ENCODE data around the gene KAZN. TPM values are rescaled to one million over a fixed set of nuclear protein-coding genes. Genes with fewer than 3 reads are reported as not detected.

KAZN gene
- total and polyA plus RNA-seq, 12 donors: 1.1 to 6.5 (median 1.9) TPM

GRCh38 chr1:15160626-15161025, 562.1 kb downstream of the KAZN start:
- H3K4me1 ChIP-seq: peaks cover 0 to 32% (median 10%) of the 10 kb centered on the region in 9 donors
- DNase-seq (no peak), ATAC-seq (no peak)
- no peak overlapping the region for H3K27ac ChIP-seq
- no peak overlapping the region for H3K4me3 ChIP-seq
- H3K9me3 ChIP-seq: no peaks in the 10 kb centered on the region
- H3K36me3 ChIP-seq: no peaks in the 10 kb centered on the region
- intact Hi-C loops (cut with DNase I): no loop called here
- H3K27me3 ChIP-seq: no peaks in the 10 kb centered on the region
- WGBS, 2 donors: 70 to 73% methylated on average over 8 of the region's 8 CpGs
- TF ChIP-seq, protein P1, sequence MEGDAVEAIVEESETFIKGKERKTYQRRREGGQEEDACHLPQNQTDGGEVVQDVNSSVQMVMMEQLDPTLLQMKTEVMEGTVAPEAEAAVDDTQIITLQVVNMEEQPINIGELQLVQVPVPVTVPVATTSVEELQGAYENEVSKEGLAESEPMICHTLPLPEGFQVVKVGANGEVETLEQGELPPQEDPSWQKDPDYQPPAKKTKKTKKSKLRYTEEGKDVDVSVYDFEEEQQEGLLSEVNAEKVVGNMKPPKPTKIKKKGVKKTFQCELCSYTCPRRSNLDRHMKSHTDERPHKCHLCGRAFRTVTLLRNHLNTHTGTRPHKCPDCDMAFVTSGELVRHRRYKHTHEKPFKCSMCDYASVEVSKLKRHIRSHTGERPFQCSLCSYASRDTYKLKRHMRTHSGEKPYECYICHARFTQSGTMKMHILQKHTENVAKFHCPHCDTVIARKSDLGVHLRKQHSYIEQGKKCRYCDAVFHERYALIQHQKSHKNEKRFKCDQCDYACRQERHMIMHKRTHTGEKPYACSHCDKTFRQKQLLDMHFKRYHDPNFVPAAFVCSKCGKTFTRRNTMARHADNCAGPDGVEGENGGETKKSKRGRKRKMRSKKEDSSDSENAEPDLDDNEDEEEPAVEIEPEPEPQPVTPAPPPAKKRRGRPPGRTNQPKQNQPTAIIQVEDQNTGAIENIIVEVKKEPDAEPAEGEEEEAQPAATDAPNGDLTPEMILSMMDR (IDR thresholded peaks at IDR 0.05): no peak

GRCh38 chr1:15167386-15167785, 568.9 kb downstream of the KAZN start:
- no peaks in the 10 kb centered on the region for H3K27me3 ChIP-seq
- DNase-seq (no peak), ATAC-seq (no peak)
- intact Hi-C loops (cut with DNase I): no loop called here
- H3K4me1 ChIP-seq: peaks cover 0 to 29% (median 6%) of the 10 kb centered on the region in 9 donors
- no peaks in the 10 kb centered on the region for H3K36me3 ChIP-seq
- TF ChIP-seq, protein P1 (IDR thresholded peaks at IDR 0.05): no peak
- H3K9me3 ChIP-seq: no peaks in the 10 kb centered on the region
- 62 to 80% methylated on average over 3 of the region's 3 CpGs for WGBS, 2 donors
- H3K4me3 ChIP-seq: no peak overlapping the region
- no peak overlapping the region for H3K27ac ChIP-seq
